Right lobe of liver (tissue), 6 donors: Measurements from ENCODE around the gene KCTD7. TPM values are rescaled to one million over a fixed set of nuclear protein-coding genes. Genes with fewer than 3 reads are reported as not detected.

ENCODE experiments used
- ATAC-seq, 4 donors: fragments of 200-7000 bp; cut with Tn5 transposase; one replicate each; pipeline ENCODE4 v1.9.1; 2020; ENCODE audit warnings: mild to moderate bottlenecking in 4 of 4, moderate library complexity in 4 of 4
- DNase-seq, 3 donors: peaks; one replicate each; pipeline ENCODE4 v3.0.0-alpha.2; 2020
- H3K27ac ChIP-seq, 3 donors: fragments of 200-600 bp; one replicate each; pipeline ENCODE4 v1.8.0; 2022
- H3K27me3 ChIP-seq, 2 donors: fragments of 200-600 bp; one replicate each; pipeline ENCODE4 v1.8.0; 2022
- H3K36me3 ChIP-seq, 4 donors: fragments of 200-600 bp; sonication (generic) in 1 of 4; one replicate each; pipeline versions ENCODE4 v1.5.1 to v1.8.0; 2017 to 2022; ENCODE audit warnings: control low read depth in 1 of 4
- H3K4me1 ChIP-seq, 4 donors: fragments of 200-600 bp; sonication (generic) in 1 of 4; one replicate each; pipeline versions ENCODE4 v1.5.1 to v1.8.0; 2017 to 2022; ENCODE audit warnings: control low read depth in 1 of 4
- H3K4me3 ChIP-seq, 3 donors: fragments of 200-600 bp; one replicate each; pipeline ENCODE4 v1.8.0; 2022
- H3K9me3 ChIP-seq, 4 donors: fragments of 200-600 bp; sonication (generic) in 1 of 4; one replicate each; pipeline versions ENCODE4 v1.5.1 to v1.8.0; 2017 to 2022; ENCODE audit warnings: control low read depth in 1 of 4
- CTCF ChIP-seq, 4 donors: fragments of 200-600 bp in 3 of 4; fragments of 450-650 bp in 1 of 4; IDR thresholded peaks; one replicate each; pipeline versions ENCODE4 v1.5.1 to v1.8.0; 2016 to 2022; ENCODE audit warnings: antibody characterized with exemption in 4 of 4, mild to moderate bottlenecking in 2 of 4
- POLR2A ChIP-seq: fragments of 450-650 bp; IDR thresholded peaks from one replicate; pipeline ENCODE4 v1.6.1; 2017; ENCODE audit warnings: antibody characterized with exemption, mild to moderate bottlenecking
- WGBS: methylation state at CpG from one replicate; pipeline ENCODE4 v1.1.6; 2018; ENCODE audit warnings: low coverage, low lambda C conversion rate; ENCODE audit not compliant: insufficient coverage; ENCODE audit errors: missing lambda C conversion rate; 5-methylcytosine and 5-hydroxymethylcytosine counted together
- intact Hi-C, 2 donors: fragments of 100-400 bp; cut with DNase I; formaldehyde crosslinking; loops; one replicate each; pipeline versions ENCODE4 v1.11.2 to v1.14.1; 2022
- total RNA-seq, 6 experiments: library from RNA; depleted of rRNA in 2 of 6; stranded (reverse); fragments of >200 nt in 2 of 6; fragmentation: NEBNext Ultra II Directional in 3 of 6; extraction: Animal tissue kit (Norgen Biotek cat#: 25700) in 3 of 6; gene quantifications; one replicate each; pipeline versions ENCODE4 v1.1.0 to v1.2.4, GENCODE V29; 2016 to 2023
- donor health status: DM: no; HTN: yes; CAD: no.
- donor health status: DM: no; HTN: no; CAD: no.
- donor health status: DM: no; HTN: no; CAD: no.
- donor health status: DM: no; HTN: yes; CAD: no.
- donor health status: DM: no; HTN: yes; CAD: no.

The KCTD7 gene
- total RNA-seq, 6 experiments from 2014 or later = 1.4 to 5.7 (median 3.9) TPM

DNA sequence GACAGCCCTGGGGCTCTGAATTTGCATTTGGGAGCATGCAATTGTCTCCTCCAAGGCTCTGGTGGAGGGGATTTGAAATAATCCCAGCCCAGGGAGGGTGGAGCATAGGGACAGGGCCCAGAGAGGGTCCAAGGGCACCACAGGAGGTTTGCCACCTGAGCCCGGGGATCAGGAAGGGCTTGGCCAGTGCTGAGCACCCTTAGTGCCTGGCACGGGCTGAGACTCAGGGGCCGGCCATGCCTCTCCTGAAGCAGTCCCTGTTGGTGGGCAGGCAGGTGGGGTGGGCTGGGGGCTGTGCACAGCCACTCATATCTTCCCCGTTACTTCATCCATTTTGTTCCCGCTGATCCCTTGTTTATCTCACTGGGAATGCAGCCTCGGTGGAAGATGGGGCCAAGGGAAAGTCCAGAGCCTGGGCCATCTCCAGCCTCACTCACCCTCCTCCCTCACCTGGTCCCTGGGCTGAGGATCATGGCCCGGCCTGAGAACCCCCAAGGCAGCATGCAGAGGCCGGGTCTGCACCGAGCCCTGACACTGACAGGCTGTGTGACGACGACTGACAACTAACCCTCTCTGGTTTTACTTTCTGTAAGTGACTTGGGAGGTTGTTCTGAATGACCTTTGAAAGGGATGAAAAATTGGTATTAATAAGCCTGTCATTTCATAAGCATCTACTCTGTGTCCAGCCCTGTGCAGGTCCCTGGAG, 38.5 kb downstream of the KCTD7 start:
- intact Hi-C loops = no loop called here
- no peaks in the 10 kb centered on the region for H3K9me3 ChIP-seq
- H3K4me3 ChIP-seq = no peak overlapping the region
- no peak overlapping the region for H3K27ac ChIP-seq
- TF ChIP-seq POLR2A (no peak), CTCF (IDR thresholded peaks at IDR 0.05) (no peak)
- H3K27me3 ChIP-seq = no peaks in the 10 kb centered on the region
- WGBS = 100% methylated on average over 1 of the region's 11 CpGs
- ATAC-seq (peak in 1 of 4 donors; percentile 31), DNase-seq (no peak)
- no peaks in the 10 kb centered on the region for H3K4me1 ChIP-seq
- H3K36me3 ChIP-seq = no peaks in the 10 kb centered on the region

- Histone ChIP-seq H3K4me1 (no peaks in the 10 kb centered on the region), H3K36me3 (no peaks in the 10 kb centered on the region), H3K27me3 (no peaks in the 10 kb centered on the region), H3K9me3 (no peaks in the 10 kb centered on the region), H3K4me3 (no peak overlapping the region), H3K27ac (no peak overlapping the region)
- 91% methylated on average over 6 of the region's 7 CpGs for WGBS
- TF ChIP-seq POLR2A (no peak), CTCF (IDR thresholded peaks at IDR 0.05) (no peak)
- ATAC-seq = no peak
- no peak for DNase-seq
- intact Hi-C loops = no loop called here
Observed at GRCh38 chr7:66668112-66668511, 39.4 kb downstream of the KCTD7 start.

DNA sequence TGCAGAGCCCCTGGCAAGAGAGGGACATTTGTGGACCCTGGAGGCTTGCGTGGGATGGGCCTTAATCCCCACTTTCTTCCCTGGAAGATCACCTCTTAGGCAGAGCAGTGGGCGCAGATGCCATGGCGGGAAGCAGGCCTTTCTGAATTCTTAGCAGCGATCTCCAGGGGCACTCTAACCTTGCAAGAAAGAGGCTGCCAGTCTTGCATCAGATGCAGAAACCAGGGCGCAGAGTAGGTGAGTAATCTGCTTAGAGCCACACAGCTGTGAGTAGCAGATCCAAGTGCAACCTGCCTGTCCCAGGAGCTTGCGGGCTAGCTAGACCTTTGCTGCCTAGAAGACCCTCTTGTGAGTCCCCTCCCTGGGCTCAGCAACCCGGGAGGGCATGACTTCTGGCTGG, 40.0 kb downstream of the KCTD7 start:
- DNase-seq (no peak), ATAC-seq (no peak)
- no peak overlapping the region for H3K27ac ChIP-seq

DNA sequence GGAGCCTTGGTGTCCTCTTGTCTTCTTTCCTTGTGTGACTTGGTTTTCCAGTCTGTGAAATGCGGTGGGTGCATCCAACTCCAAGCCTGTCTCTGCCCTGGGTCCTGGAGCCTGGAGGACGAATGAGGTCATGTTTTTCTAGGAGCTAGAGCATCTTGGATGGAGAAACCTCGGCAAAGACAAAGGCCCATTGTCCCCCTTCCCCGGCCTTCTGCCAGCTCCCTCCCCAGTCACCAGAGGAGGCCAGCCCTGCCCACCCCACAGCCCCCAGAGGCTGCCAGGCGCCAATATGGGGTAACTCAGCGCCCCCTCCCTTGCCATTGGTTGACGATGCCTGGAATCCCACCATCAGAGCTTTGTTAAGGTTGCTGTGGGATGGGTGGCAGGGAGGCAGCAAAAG, 40.4 kb downstream of the KCTD7 start:
- Histone ChIP-seq H3K27ac (no peak overlapping the region), H3K4me3 (no peak overlapping the region), H3K27me3 (no peaks in the 10 kb centered on the region), H3K36me3 (no peaks in the 10 kb centered on the region), H3K9me3 (no peaks in the 10 kb centered on the region), H3K4me1 (no peaks in the 10 kb centered on the region)
- DNase-seq (peak in 1 of 3 donors; percentile 34), ATAC-seq (no peak)
- TF ChIP-seq CTCF (IDR thresholded peaks at IDR 0.05) (no peak), POLR2A (no peak)
- intact Hi-C loops = no loop called here
- WGBS = 75% methylated on average over 4 of the region's 7 CpGs

More for the DNA sequence above, 40.0 kb downstream of the KCTD7 start:
- Histone ChIP-seq H3K4me3 (no peak overlapping the region), H3K4me1 (no peaks in the 10 kb centered on the region), H3K9me3 (no peaks in the 10 kb centered on the region), H3K36me3 (no peaks in the 10 kb centered on the region), H3K27me3 (no peaks in the 10 kb centered on the region)
- no peak for TF ChIP-seq POLR2A
- TF ChIP-seq CTCF (IDR thresholded peaks at IDR 0.05) = no peak
- 93% methylated on average over 3 of the region's 7 CpGs for WGBS
- intact Hi-C loops = no loop called here
